SH-SY5Y (cell line): ENCODE data around the gene PLEKHG1.

Experiments
- GATA2 ChIP-seq: IDR thresholded peaks from 2 replicates; pipeline ENCODE4 v1.6.1; 2011; ENCODE audit warnings: mild to moderate bottlenecking, low read depth, low read length
- GATA3 ChIP-seq: IDR thresholded peaks from 2 replicates; pipeline ENCODE4 v1.6.1; 2011; ENCODE audit warnings: low read depth, mild to moderate bottlenecking, low read length, moderate library complexity

GRCh38 chr6:150566486-150566885, 33.2 kb upstream of the PLEKHG1 start:
- no peak for TF ChIP-seq GATA3
- no peak for TF ChIP-seq GATA2
